LHCN-M2 (cell line): ENCODE data around the gene RTL5. TPM values are rescaled to one million over a fixed set of nuclear protein-coding genes. Genes with fewer than 3 reads are reported as not detected.
"Not testable (repeated sequence)": the region's sequence is repeated elsewhere in the genome, so short reads cannot be mapped to it uniquely, and the experiment has no call there.

Experiments
- DNase-seq: peaks from one replicate; pipeline ENCODE4 v3.0.0-alpha.2; 2012; ENCODE audit warnings: low read depth
- polyA plus RNA-seq: library from polyadenylated mRNA; unstranded; fragments of >200 nt; gene quantifications from one replicate; pipeline ENCODE4 v1.2.1, GENCODE V29; 2012; ENCODE audit warnings: missing spikeins
- total RNA-seq: library from RNA; depleted of rRNA; stranded (reverse); fragments of >200 nt; gene quantifications from 2 replicates; pipeline ENCODE4 v1.2.3, GENCODE V29; 2014; rRNA removed

Gene RTL5
- total RNA-seq = 1.3 and 1.7 TPM in 2 replicates
- 4.8 TPM for polyA plus RNA-seq

- peak; percentile 86 for DNase-seq
Measured at GRCh38 chrX:72131317-72132294, at the start of gene RTL5. TSS of gene RTL5 (minus strand) at chrX:72131915.

- no peak for DNase-seq
Measured at GRCh38 chrX:72180539-72180938, 48.8 kb upstream of the RTL5 start.

- no peak for DNase-seq
Measured at GRCh38 chrX:72176981-72177380, 45.3 kb upstream of the RTL5 start.

- DNase-seq = not testable (repeated sequence)
Measured at GRCh38 chrX:72176289-72176688, 44.6 kb upstream of the RTL5 start.

GRCh38 chrX:72169008-72169728 lies 37.5 kb upstream of the RTL5 start:
- DNase-seq = no peak

- DNase-seq = no peak
Measured at GRCh38 chrX:72165551-72165950, 33.8 kb upstream of the RTL5 start.

- no peak for DNase-seq
Measured at GRCh38 chrX:72159769-72160168, 28.1 kb upstream of the RTL5 start.

- no peak for DNase-seq
Measured at GRCh38 chrX:72158773-72159172, 27.1 kb upstream of the RTL5 start.

- DNase-seq = no peak
Measured at GRCh38 chrX:72146527-72146926, 14.8 kb upstream of the RTL5 start.

- no peak for DNase-seq
Measured at GRCh38 chrX:72145181-72145580, 13.5 kb upstream of the RTL5 start.

GRCh38 chrX:72143609-72143907 lies 11.8 kb upstream of the RTL5 start:
- DNase-seq = no peak

GRCh38 chrX:72142794-72143608 lies 11.3 kb upstream of the RTL5 start:
- DNase-seq = no peak

- peak; percentile 11 for DNase-seq
Measured at GRCh38 chrX:72142094-72142793, 10.5 kb upstream of the RTL5 start.

- no peak for DNase-seq
Measured at GRCh38 chrX:72141372-72142004, 9.8 kb upstream of the RTL5 start.

GRCh38 chrX:72139538-72139937 lies 7.8 kb upstream of the RTL5 start:
- DNase-seq = no peak

- no peak for DNase-seq
Measured at GRCh38 chrX:72137846-72138495, 6.3 kb upstream of the RTL5 start.

GRCh38 chrX:72133851-72134546 lies 2.3 kb upstream of the RTL5 start:
- no peak for DNase-seq

GRCh38 chrX:72132456-72132855 lies 741 bp upstream of the RTL5 start:
- no peak for DNase-seq

- no peak for DNase-seq
Measured at GRCh38 chrX:72130762-72131250, 909 bp downstream of the RTL5 start.
